ENCODE results near the gene MAS1.

Gene MAS1

DNA sequence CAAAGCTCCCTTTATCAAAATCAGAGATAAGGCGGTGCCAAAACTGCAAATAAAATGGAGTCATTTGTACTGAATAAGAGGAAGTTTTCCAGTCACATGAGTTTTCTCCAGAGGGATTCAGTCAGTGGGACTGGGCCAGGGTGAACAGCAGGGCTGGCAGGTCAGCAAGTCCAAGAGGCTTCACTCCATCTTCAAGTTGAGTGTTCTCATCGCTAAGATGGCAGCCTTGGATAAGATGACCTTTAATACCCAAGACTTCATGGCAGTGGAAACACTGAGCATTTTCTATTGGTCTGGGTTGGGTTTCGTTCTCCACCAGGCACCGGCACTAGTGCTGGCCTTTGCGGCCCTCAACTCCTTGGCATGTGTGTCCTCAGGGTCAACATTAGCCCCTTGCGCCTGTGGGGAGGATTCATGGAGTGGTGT lies 48.8 kb downstream of the MAS1 start:
- no peak for DNase-seq (ENCODE audit: extremely low spot score)
- POLR2A ChIA-PET: no interaction called here
- CTCF ChIA-PET: interaction anchor here (1.8 kb wide), 1 partner anchor 70 kb away, joined by 4 read pairs; no protein-coding TSS in a partner anchor
- TF ChIP-seq, protein P1, sequence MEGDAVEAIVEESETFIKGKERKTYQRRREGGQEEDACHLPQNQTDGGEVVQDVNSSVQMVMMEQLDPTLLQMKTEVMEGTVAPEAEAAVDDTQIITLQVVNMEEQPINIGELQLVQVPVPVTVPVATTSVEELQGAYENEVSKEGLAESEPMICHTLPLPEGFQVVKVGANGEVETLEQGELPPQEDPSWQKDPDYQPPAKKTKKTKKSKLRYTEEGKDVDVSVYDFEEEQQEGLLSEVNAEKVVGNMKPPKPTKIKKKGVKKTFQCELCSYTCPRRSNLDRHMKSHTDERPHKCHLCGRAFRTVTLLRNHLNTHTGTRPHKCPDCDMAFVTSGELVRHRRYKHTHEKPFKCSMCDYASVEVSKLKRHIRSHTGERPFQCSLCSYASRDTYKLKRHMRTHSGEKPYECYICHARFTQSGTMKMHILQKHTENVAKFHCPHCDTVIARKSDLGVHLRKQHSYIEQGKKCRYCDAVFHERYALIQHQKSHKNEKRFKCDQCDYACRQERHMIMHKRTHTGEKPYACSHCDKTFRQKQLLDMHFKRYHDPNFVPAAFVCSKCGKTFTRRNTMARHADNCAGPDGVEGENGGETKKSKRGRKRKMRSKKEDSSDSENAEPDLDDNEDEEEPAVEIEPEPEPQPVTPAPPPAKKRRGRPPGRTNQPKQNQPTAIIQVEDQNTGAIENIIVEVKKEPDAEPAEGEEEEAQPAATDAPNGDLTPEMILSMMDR (IDR thresholded peaks at IDR 0.05; ENCODE audit: control extremely low read depth, extremely low read depth, low read depth, missing control alignments): no peak
